Central memory CD4-positive, alpha-beta T cell (primary cell): ENCODE results near the gene LMF1.
"Not testable (repeated sequence)": the region's sequence is repeated elsewhere in the genome, so short reads cannot be mapped to it uniquely, and the experiment has no call there.

Source experiments
- DNase-seq: peaks from one replicate; pipeline ENCODE4 v3.0.0; 2022

Gene LMF1

GRCh38 chr16:969508-970385, 1.0 kb downstream of the LMF1 start:
- no peak for DNase-seq

GRCh38 chr16:968620-969019, 2.2 kb downstream of the LMF1 start:
- no peak for DNase-seq

DNA sequence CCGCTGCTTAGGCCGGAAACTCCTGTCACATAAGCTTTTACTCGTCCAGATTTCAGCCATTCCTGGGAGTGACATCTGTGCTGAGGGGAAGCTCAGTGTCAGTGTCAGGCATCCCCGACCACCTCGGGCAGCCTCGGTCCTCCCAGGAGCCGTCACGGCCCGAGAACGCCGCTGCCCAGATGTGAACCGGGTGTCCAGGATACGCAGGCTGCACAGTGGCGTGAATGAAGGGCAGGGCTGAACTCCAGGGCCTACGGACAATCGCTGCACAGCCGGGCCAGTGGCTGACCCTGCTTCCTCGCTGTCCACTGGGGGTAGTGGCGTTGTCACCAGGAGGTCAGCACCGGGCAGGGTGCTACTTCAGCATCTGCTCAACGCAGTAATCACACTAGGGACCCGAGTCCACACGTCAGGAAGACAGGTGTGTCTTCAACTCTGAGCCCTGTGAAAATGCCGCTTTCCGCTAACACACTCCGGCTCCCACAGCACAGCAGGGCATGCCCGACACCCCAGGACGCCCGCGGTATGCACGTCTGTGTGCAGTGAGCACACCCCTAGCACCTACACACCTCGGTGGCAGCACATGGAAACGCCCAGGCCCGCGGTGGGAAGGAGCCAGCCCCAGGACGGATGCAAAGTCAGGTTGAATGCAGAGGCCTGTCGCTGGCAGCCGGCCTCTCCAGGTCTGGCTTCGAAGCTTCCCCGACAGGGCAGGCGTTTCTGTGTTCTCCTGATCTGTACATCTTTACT, 3.1 kb downstream of the LMF1 start:
- DNase-seq, result no peak

- no peak for DNase-seq
These were observed 3.7 kb downstream of the LMF1 start for GRCh38 chr16:967077-967541.

- no peak for DNase-seq
These were observed 4.3 kb downstream of the LMF1 start for GRCh38 chr16:966505-966904.

DNA sequence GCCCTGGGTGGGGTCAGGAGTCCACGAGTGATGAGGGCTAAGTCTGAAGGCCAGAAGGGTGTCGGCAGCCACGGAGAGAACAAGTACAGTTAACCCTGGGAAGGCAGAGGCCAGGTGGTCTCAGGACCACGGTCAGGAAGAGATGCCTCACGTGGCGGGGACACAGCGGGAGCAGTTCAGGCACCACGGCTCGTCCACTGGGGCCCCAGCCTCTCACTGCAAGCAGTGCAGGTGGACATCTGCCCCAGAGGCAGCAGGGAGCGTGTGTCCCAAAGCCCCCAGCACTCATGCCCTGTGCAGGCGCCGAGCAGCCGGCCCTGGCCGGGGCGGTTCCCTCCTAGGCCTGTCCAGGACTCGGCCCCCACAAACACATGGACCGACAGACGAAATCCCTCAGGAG, 4.7 kb downstream of the LMF1 start:
- no peak for DNase-seq

GRCh38 chr16:965487-965886, 5.3 kb downstream of the LMF1 start:
- no peak for DNase-seq

- no peak for DNase-seq
These were observed 5.8 kb downstream of the LMF1 start for GRCh38 chr16:965036-965395.

DNA sequence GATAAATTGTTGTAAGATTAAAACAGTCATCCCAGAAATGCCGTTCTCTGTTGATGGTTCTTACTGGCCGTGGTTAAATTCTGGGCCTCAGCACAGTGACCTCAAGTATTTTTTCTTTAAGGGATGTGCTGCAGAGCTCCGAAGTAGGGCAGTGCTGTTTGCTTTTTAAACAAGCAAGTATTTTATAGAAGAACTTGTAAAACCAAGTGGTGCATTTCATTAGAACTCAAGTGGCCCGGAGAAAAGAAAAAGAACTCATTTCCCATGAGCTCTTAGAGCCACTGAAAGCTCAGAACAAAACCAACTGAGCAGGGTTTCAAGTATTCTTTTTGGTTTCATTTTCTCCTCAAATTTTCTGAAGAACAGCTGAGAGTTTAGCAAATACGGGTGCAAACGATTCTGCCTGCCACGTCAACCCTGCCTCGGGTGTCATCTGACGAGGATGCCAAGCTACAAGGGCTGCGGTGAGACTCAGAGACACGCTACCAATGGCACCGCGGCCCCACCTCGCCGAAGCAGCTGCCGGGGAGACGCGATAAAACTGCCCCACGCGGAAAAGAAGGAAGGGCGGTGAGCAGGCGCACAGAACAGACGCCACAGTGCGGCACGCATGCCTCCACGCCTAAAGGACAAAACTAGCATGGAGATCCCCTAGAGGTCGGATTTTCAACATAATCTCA, 6.3 kb downstream of the LMF1 start:
- peak; percentile 86 for DNase-seq

DNA sequence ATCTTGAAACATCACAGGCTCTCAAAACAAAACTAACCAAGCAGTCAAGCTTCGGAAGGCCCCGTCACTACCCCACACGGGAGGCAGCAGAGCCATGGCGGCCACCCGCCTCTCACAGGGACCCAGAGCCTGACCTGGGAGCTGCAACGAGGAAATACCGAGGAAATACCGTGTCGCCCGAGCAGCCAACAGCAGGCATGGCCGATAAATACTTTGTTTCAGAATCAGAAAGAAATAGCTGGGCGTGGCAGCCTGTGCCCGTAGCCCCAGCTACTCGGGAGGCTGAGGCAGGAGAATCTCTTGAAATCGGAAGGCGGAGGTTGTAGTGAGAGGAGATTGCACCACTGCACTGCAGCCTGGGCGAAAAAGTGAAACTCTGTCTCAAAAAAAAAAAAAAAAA, 6.9 kb downstream of the LMF1 start:
- DNase-seq, result no peak

DNA sequence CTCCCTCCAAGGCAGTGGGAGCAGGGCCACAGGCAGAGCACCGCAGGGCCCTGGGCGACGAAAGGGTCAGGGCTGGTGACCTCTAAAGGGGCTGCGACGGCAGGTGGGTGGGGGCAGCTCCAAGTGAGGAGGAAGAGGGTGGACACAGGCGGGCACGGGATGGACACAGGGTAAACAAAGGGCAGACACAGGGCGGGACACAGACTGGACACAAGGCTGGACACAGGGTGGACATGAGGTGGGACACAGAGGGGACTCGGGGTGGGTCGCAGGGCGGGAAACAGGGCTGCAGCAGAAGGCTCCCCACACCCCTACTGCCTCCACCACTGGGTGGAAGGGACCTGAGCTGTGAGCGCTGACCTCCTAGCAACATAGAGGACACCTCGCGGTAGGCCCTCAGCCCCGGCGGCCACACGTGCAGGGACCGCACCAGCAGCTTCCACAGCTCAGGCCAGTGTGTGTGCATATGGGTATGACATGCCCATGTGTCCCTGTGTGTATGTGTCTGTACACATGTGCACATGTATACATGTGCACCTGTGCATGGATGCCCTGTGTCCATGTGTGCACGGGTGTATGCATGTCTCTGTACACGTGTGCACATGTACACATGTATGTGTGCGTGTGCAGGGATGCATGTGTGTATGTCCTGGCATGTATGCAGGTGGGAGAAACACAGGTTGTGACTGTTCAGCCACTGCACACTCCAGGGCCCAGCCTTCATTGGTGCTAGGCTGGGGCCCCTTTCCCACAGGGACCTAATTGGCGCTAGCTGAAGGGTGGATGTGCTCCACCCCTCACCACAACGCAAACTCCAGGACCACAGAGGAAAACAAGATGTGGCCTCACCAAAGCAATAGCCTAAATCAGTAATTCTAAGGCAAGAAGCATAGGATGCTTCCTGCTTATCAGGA, 7.6 kb downstream of the LMF1 start:
- no peak for DNase-seq

DNA sequence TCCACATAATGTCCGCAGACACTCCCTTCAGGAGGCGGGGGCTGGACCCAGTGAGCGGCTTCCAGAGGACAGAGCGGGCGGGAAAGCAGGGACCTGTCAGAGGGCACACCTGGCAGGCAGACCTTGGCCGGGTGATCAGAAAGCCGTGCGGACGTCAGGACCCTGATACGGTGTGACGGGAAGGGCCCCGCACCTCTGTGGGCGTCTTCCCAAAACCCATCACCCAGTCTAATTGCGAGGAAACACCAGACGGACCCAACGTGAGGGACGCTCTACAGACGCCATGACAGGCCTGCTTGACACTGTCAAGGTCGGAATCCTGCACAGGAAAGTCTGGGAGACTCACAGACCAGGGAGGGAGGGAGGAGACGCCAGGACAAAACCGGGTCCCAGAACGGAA, 8.4 kb downstream of the LMF1 start:
- DNase-seq, result no peak

DNA sequence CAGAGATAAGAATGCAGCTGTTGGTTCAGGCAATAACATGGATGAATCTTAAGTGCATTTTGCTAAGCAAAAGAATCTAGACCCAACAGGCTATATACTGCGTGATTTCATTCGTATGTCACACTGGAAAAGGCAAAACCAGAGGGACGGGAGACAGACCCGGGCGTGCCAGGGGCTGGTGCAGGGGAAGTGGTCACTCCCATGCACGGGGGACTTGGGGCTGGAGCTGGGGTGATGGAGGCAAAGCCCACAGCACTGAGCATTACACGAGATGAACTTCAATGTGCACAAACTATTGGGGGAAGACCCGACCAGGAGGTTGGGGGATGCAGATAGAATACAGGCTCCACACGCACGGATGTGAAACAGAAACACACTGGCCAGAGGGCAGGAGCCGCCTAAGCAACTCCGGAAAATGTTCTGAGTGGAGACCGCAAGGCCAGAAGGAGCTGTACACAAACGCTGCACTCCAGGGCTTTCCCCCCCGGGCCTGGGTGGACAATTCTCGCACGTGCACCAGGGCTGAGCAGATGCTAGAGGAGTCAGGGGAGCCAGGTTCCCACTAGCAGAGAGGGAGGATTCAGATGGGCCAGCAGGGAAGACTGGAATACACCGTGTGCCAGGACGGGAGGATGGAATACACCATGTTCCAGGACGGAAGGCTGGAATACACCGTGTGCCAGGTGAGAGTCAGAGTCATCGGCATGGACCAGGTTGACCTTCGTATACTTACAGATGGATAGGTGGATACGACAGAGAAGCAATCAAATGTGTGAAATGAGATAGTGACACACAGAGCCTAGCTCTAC, 11.3 kb downstream of the LMF1 start:
- no peak for DNase-seq

DNA sequence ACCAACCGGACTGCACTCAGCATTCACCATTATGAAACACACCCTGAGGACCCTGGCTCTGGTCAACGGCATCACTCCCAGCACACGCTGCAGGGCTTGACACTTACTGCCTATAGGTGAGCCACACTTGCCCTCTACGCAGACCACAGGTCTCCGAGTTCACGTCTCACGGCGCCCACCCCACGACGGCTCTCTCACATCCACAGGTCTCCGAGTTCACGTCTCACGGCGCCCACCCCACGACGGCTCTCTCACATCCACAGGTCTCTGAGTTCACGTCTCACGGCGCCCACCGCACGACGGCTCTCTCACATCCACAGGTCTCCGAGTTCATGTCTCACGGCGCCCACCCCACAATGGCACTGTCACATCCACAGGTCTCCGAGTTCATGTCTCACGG, 15.0 kb downstream of the LMF1 start:
- DNase-seq, result not testable (repeated sequence)

GRCh38 chr16:953818-954217, 17.0 kb downstream of the LMF1 start:
- not testable (repeated sequence) for DNase-seq

GRCh38 chr16:952321-952720, 18.5 kb downstream of the LMF1 start:
- DNase-seq, result no peak

GRCh38 chr16:951660-952301, 19.0 kb downstream of the LMF1 start:
- DNase-seq, result no peak

DNA sequence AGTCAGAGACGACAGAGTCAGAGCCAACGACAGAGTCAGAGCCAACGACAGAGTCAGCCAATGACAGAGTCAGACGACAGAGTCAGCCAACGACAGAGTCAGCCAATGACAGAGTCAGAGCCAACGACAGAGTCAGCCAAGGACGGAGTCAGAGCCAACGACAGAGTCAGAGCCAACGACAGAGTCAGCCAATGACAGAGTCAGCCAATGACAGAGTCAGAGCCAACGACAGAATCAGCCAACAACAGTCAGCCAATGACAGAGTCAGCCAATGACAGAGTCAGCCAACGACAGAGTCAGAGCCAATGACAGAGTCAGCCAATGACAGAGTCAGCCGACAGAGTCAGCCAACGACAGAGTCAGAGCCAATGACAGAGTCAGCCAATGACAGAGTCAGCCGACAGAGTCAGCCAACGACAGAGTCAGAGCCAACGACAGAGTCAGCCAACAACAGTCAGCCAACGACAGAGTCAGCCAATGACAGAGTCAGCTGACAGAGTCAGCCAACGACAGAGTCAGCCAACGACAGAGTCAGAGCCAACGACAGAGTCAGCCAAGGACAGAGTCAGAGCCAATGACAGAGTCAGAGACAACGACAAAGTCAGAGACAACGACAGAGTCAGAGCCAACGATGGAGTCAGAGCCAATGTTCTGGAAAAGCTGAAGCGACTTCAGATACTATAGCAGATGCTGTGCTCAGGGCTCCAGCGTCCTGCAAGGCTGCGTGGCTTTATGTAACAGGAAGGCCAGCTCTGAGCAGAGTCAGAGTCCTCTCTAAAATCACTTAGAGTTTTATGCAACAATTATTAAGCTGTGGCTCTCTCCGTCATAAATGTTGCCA, 19.8 kb downstream of the LMF1 start:
- not testable (repeated sequence) for DNase-seq

GRCh38 chr16:948767-949166, 22.0 kb downstream of the LMF1 start:
- not testable (repeated sequence) for DNase-seq

DNA sequence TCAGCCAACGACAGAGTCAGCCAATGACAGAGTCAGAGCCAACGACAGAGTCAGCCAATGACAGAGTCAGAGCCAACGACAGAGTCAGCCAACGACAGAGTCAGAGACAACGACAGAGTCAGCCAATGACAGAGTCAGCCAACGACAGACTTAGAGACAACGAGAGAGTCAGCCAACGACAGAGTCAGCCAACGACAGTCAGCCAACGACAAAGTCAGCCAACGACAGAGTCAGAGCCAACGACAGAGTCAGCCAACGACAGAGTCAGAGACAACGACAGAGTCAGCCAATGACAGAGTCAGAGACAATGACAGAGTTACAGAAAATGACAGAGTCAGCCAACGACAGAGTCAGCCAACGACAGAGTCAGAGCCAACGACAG, 22.9 kb downstream of the LMF1 start:
- not testable (repeated sequence) for DNase-seq
